Esophagus muscularis mucosa (tissue), 4 donors: ENCODE data around the gene MROH2B. TPM values are rescaled to one million over a fixed set of nuclear protein-coding genes. Genes with fewer than 3 reads are reported as not detected.
A peak's percentile ranks its signal among the peaks of the same experiment; 100 is the strongest.

ENCODE experiments used
- DNase-seq: peaks from one replicate; pipeline ENCODE4 v3.0.0-alpha.2; 2017; ENCODE audit errors: extremely low spot score
- H3K27ac ChIP-seq, 4 donors: fragments of 200-600 bp; sonication (generic); replicated peaks in 1 of 4; 1 replicate in 3 of 4; 2 replicates in 1 of 4; pipeline ENCODE4 v1.5.1; 2016 to 2019; ENCODE audit warnings: mild to moderate bottlenecking in 1 of 4
- H3K27me3 ChIP-seq, 4 donors: fragments of 200-600 bp; sonication (generic); one replicate each; pipeline versions ENCODE4 v1.5.1 to v1.6.0; 2016 to 2019
- H3K36me3 ChIP-seq, 4 donors: fragments of 200-600 bp; sonication (generic); one replicate each; pipeline ENCODE4 v1.5.1; 2016 to 2019
- H3K4me1 ChIP-seq, 4 donors: fragments of 200-600 bp; sonication (generic); one replicate each; pipeline ENCODE4 v1.5.1; 2016 to 2019
- H3K4me3 ChIP-seq, 4 donors: fragments of 200-600 bp; sonication (generic); 1 replicate in 2 of 4; 2 replicates in 2 of 4; pipeline ENCODE4 v1.5.1; 2016 to 2019; ENCODE audit warnings: mild to moderate bottlenecking in 4 of 4, moderate library complexity in 1 of 4
- H3K9me3 ChIP-seq, 4 donors: fragments of 200-600 bp; sonication (generic); 1 replicate in 3 of 4; 2 replicates in 1 of 4; pipeline ENCODE4 v1.5.1; 2016 to 2019
- EP300 ChIP-seq: sonication (generic); formaldehyde crosslinking; IDR thresholded peaks from one replicate; pipeline ENCODE4 v1.6.1; 2017; ENCODE audit warnings: antibody characterized with exemption
- POLR2A ChIP-seq: fragments of 450-650 bp; IDR thresholded peaks from one replicate; pipeline ENCODE4 v1.6.1; 2017; ENCODE audit warnings: antibody characterized with exemption, moderate library complexity, mild to moderate bottlenecking, low read depth
- POLR2AphosphoS5 ChIP-seq, 2 donors: sonication (generic); formaldehyde crosslinking; IDR thresholded peaks; one replicate each; pipeline ENCODE4 v1.6.1; 2017; ENCODE audit warnings: antibody characterized with exemption in 2 of 2
- WGBS: methylation state at CpG from one replicate; pipeline ENCODE4 v1.1.5; 2018; 5-methylcytosine and 5-hydroxymethylcytosine counted together
- intact Hi-C: fragments of 100-400 bp; cut with DNase I; formaldehyde crosslinking; loops from one replicate; pipeline ENCODE4 v1.15.1; 2023
- total RNA-seq, 4 donors: library from RNA; depleted of rRNA; stranded (reverse); fragments of >200 nt; gene quantifications; one replicate each; pipeline versions ENCODE4 v1.1.0 to v1.2.1, GENCODE V29; 2016
- TF ChIP-seq, protein P1 (sequence below), 3 experiments: fragments of 200-600 bp in 2 of 3; fragments of 450-650 bp in 1 of 3; sonication (generic) in 2 of 3; IDR thresholded peaks; one replicate each; pipeline ENCODE4 v1.5.1; 2017 to 2019; ENCODE audit warnings: antibody characterized with exemption in 3 of 3, mild to moderate bottlenecking in 2 of 3, moderate library complexity in 1 of 3

Gene MROH2B
- total RNA-seq, 4 donors from 2014 or later, result not detected

DNA sequence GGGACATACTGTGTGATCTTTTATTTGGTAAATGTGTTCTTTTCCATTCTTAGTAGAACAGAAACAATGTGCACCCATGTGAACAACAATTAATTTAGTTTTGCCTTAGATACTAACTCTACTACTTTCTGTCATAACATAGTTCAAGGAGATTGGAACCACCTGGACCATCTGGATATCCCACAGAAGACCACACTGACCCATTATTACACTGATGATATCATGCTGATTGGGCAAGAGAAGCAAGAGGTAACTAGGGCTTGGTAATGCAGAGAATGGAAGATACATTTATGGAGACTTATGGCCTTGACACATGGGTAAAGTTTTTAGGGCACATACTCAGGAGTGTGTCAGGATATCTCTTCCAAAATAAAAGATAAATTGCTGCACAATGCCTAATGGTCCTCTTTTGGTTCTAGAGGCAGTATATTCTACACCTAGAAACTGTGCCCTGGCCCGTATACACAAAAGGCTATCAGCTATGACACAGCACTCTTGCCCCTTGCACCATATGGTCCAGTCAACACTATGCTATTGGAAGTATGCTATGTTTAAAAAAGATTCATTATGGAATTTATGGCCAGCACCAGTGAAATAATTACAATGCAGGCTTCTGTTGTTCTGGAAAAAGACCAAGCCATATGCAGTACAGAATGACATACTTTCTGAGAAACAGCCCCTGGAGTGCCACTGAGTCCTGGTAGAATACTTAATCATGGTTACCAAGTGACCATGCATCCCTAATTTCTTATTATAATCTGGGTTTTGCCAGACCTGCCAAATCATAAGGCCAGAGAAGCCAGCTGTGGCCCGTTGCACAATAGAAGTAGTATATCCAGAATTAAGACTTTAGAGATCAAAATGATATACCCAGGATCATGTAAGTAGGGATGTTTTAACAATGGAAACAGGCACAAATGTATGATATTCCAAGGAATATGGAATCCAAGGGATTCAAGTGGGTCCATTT, 41.6 kb upstream of the MROH2B start:
- Histone ChIP-seq H3K4me1 (peaks cover 0 to 11% (median 0%) of the 10 kb centered on the region in 4 donors), H3K36me3 (no peaks in the 10 kb centered on the region), H3K27ac (peak overlapping the region in 3 of 4 donors; percentile 23 to 40 (median 26)), H3K27me3 (no peaks in the 10 kb centered on the region), H3K9me3 (no peaks in the 10 kb centered on the region), H3K4me3 (no peak overlapping the region)
- no peak for DNase-seq
- WGBS, result 78% methylated on average over 2 of the region's 2 CpGs
- intact Hi-C loops, result no loop called here
- TF ChIP-seq POLR2A, result no peak
- TF ChIP-seq, protein P1, sequence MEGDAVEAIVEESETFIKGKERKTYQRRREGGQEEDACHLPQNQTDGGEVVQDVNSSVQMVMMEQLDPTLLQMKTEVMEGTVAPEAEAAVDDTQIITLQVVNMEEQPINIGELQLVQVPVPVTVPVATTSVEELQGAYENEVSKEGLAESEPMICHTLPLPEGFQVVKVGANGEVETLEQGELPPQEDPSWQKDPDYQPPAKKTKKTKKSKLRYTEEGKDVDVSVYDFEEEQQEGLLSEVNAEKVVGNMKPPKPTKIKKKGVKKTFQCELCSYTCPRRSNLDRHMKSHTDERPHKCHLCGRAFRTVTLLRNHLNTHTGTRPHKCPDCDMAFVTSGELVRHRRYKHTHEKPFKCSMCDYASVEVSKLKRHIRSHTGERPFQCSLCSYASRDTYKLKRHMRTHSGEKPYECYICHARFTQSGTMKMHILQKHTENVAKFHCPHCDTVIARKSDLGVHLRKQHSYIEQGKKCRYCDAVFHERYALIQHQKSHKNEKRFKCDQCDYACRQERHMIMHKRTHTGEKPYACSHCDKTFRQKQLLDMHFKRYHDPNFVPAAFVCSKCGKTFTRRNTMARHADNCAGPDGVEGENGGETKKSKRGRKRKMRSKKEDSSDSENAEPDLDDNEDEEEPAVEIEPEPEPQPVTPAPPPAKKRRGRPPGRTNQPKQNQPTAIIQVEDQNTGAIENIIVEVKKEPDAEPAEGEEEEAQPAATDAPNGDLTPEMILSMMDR (IDR thresholded peaks at IDR 0.05), result no peak
- TF ChIP-seq EP300, result no peak
- TF ChIP-seq POLR2AphosphoS5 (IDR thresholded peaks at IDR 0.05), result peak in 1 of 2 donors; percentile 43

DNA sequence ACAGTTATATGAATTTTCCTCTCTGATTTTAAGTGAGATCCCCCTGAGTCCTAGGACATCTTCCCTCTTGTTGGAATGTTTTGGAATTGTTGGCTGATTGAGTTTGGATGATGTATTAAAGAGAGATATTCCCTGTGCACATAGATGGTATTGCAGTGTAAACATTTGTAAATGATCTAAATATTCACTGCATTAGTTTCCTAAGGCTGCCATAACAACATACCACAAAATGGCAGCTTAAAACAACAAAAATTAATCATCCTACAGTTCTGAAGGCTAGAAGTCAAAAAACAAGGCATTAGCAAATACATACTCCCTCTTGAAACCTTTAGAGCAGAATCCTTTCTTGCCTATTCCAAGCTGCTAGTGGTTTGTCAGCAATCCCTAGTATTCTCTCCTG, 38.0 kb upstream of the MROH2B start:
- intact Hi-C loops, result no loop called here
- H3K9me3 ChIP-seq, result no peaks in the 10 kb centered on the region
- peaks cover 0 to 7% (median 0%) of the 10 kb centered on the region in 4 donors for H3K4me1 ChIP-seq
- H3K27me3 ChIP-seq, result no peaks in the 10 kb centered on the region
- H3K36me3 ChIP-seq, result no peaks in the 10 kb centered on the region
- TF ChIP-seq EP300 (no peak), POLR2A (no peak), POLR2AphosphoS5 (IDR thresholded peaks at IDR 0.05) (no peak)
- TF ChIP-seq, protein P1 (IDR thresholded peaks at IDR 0.05), result no peak
- no peak overlapping the region for H3K4me3 ChIP-seq
- DNase-seq, result no peak
- H3K27ac ChIP-seq, result no peak overlapping the region

DNA sequence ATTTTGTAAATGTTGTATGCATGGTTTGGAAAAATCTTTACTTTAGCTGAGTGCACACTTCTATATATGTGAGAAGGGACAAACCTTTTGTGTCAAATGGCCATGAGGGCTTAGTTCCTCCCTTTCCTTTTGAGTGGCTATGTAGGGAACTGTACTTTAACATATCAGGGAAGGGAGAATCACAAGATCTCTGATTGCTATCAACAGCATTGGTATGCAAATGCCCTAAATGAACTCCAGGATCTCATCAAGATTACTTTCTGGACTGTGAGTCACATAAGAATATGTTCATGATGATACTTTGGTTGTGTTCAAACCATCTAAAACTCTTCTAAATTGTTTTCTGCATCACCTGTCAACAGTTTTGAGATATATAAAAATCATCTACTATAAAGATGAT, 31.2 kb upstream of the MROH2B start:
- no peaks in the 10 kb centered on the region for H3K9me3 ChIP-seq

DNA sequence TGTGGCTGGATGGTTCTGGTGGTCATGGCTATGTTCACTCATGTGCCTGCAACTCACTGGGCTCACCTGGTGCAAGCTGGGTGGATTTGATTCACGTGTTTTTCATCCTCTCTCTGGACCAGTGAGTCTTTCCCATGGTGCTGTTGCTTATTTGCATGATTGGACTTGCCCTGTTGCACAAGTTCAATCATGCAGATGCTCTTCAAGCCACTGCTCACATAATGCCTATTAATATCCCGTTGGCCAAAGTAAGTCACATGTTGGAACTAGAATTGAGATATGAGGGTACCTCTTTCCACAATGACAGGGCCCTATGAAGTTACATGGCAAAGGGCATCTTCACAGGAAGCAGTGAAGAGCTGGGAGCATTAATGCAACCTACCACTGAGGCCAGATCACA, 26.5 kb upstream of the MROH2B start:
- no peaks in the 10 kb centered on the region for H3K36me3 ChIP-seq
- H3K27me3 ChIP-seq, result no peaks in the 10 kb centered on the region
- no peaks in the 10 kb centered on the region for H3K9me3 ChIP-seq
- no peak overlapping the region for H3K4me3 ChIP-seq
- TF ChIP-seq POLR2AphosphoS5 (IDR thresholded peaks at IDR 0.05) (no peak), POLR2A (no peak), EP300 (no peak)
- TF ChIP-seq, protein P1 (IDR thresholded peaks at IDR 0.05), result no peak
- 76% methylated on average over 2 of the region's 2 CpGs for WGBS
- peaks cover 0 to 13% (median 2%) of the 10 kb centered on the region in 4 donors for H3K4me1 ChIP-seq
- intact Hi-C loops, result no loop called here
- DNase-seq, result no peak
- no peak overlapping the region for H3K27ac ChIP-seq

More for the DNA sequence above, 31.2 kb upstream of the MROH2B start:
- no peaks in the 10 kb centered on the region for H3K36me3 ChIP-seq
- H3K4me1 ChIP-seq, result no peaks in the 10 kb centered on the region
- no peak for TF ChIP-seq POLR2AphosphoS5 (IDR thresholded peaks at IDR 0.05)
- no peak for TF ChIP-seq POLR2A
- no peak for TF ChIP-seq EP300
- TF ChIP-seq, protein P1 (IDR thresholded peaks at IDR 0.05), result no peak
- no peaks in the 10 kb centered on the region for H3K27me3 ChIP-seq
- H3K27ac ChIP-seq, result no peak overlapping the region
- no peak for DNase-seq
- no peak overlapping the region for H3K4me3 ChIP-seq
- intact Hi-C loops, result no loop called here
